Stimulated activated CD4-positive, alpha-beta T cell treated with anti-CD3 and anti-CD28 coated beads, Interleukin-12 subunit alpha, Interleukin-12 subunit beta, amount 100 ng/mL, for 48 hours (primary cell): ENCODE results near the gene OR1M1.

Experiments used
- DNase-seq, 3 donors: peaks; one replicate each; pipeline ENCODE4 v3.0.0-alpha.2; 2020; ENCODE audit warnings: low read depth in 2 of 3, low spot score in 1 of 3

Gene OR1M1

GRCh38 chr19:9073806-9074205 lies 13.1 kb upstream of the OR1M1 start:
- DNase-seq: no peak

- DNase-seq: no peak
These were observed 11.6 kb upstream of the OR1M1 start for GRCh38 chr19:9075064-9075949.

- no peak for DNase-seq
These were observed 10.0 kb upstream of the OR1M1 start for GRCh38 chr19:9076901-9077300.

- DNase-seq: no peak
These were observed 8.2 kb upstream of the OR1M1 start for GRCh38 chr19:9078651-9079050.

GRCh38 chr19:9107375-9107774 lies 20.5 kb downstream of the OR1M1 start, which contains the start of gene OR7G2:
TSS of gene OR7G2 (minus strand) at chr19:9107475. CDS start at chr19:9103243, 4,232 bp downstream.
- DNase-seq: no peak

- DNase-seq: no peak
These were observed 23.1 kb downstream of the OR1M1 start for GRCh38 chr19:9109959-9110358.

GRCh38 chr19:9115307-9115813 lies 28.5 kb downstream of the OR1M1 start, which contains the start of gene OR7G1:
TSS of gene OR7G1 (minus strand) at chr19:9115763. CDS start at chr19:9115763, 0 bp downstream.
- DNase-seq: no peak

GRCh38 chr19:9116547-9116946 lies 29.7 kb downstream of the OR1M1 start:
- no peak for DNase-seq

- DNase-seq: no peak
These were observed 40.1 kb downstream of the OR1M1 start, which contains the start of gene OR7G3 for GRCh38 chr19:9126900-9127405. TSS of gene OR7G3 (minus strand) at chr19:9126950. CDS start at chr19:9126950, 0 bp downstream.

GRCh38 chr19:9128171-9128570 lies 41.3 kb downstream of the OR1M1 start:
- no peak for DNase-seq

GRCh38 chr19:9130965-9131364 lies 44.1 kb downstream of the OR1M1 start:
- no peak for DNase-seq

GRCh38 chr19:9132422-9132821 lies 45.6 kb downstream of the OR1M1 start:
- DNase-seq: no peak

- no peak for DNase-seq
These were observed 52.8 kb downstream of the OR1M1 start for GRCh38 chr19:9139609-9140158.

GRCh38 chr19:9140159-9140874 lies 53.5 kb downstream of the OR1M1 start, which contains the start of gene ZNF317:
TSS of gene ZNF317 (plus strand) at chr19:9140397. CDS start at chr19:9156017, 15,620 bp downstream.
- peak; percentile 80 to 87 (median 83) for DNase-seq

GRCh38 chr19:9144920-9145319 lies 58.1 kb downstream of the OR1M1 start:
- DNase-seq: no peak
